ENCODE measurements around the gene FBXW2.

GRCh38 chr9:120729791-120730241, 63.4 kb downstream of the FBXW2 start:
- TF ChIP-seq CTCF (IDR thresholded peaks at IDR 0.05) (no peak), POLR2A (IDR thresholded peaks at IDR 0.05) (no peak)
